ENCODE results near the gene CS.

DNA sequence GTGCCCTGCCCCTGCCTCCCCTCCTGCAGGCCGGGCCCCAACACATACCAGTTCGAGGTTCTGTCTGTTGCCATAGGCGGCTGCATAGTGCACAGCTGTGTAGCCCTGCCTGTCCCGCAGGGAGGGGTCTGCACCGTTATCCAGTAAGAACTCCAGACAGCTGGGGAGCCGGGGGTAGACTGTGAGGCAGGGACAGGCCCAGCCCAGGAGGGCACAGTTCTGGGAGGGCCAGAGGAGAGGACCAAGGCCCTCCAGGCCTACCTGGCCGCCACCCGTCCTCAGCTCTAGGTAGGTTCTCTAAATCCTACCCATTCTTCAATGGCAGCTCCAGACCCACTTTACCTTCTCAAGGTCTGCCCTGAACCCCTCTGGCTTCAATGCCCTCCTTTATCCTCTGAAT, 51.4 kb downstream of the CS start:
- TF ChIP-seq, protein P1, sequence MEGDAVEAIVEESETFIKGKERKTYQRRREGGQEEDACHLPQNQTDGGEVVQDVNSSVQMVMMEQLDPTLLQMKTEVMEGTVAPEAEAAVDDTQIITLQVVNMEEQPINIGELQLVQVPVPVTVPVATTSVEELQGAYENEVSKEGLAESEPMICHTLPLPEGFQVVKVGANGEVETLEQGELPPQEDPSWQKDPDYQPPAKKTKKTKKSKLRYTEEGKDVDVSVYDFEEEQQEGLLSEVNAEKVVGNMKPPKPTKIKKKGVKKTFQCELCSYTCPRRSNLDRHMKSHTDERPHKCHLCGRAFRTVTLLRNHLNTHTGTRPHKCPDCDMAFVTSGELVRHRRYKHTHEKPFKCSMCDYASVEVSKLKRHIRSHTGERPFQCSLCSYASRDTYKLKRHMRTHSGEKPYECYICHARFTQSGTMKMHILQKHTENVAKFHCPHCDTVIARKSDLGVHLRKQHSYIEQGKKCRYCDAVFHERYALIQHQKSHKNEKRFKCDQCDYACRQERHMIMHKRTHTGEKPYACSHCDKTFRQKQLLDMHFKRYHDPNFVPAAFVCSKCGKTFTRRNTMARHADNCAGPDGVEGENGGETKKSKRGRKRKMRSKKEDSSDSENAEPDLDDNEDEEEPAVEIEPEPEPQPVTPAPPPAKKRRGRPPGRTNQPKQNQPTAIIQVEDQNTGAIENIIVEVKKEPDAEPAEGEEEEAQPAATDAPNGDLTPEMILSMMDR (IDR thresholded peaks at IDR 0.05; ENCODE audit: insufficient read depth, low read depth, low read length) = no peak
- no peak for TF ChIP-seq EZH2 (IDR thresholded peaks at IDR 0.05; ENCODE audit: insufficient read depth, low read length)

Data from astrocyte (in vitro differentiated cells and primary cell).